Psoas muscle (tissue), 8 donors: ENCODE results near the gene NT5DC1. TPM values are rescaled to one million over a fixed set of nuclear protein-coding genes. Genes with fewer than 3 reads are reported as not detected.

Source experiments
- ATAC-seq, 4 donors: fragments of 200-7000 bp; cut with Tn5 transposase; one replicate each; pipeline ENCODE4 v1.9.1; 2020; ENCODE audit warnings: moderate library complexity in 3 of 4, mild to moderate bottlenecking in 2 of 4
- DNase-seq, 2 donors: peaks; one replicate each; pipeline ENCODE4 v3.0.0-alpha.2; 2020
- H3K27ac ChIP-seq: fragments of 200-600 bp; one replicate; pipeline ENCODE4 v1.8.0; 2022
- H3K27me3 ChIP-seq, 3 donors: fragments of 200-600 bp in 1 of 3; one replicate each; pipeline versions ENCODE4 v1.6.1 to v1.8.0; 2013 to 2022; ENCODE audit warnings: low read length in 2 of 3, mild to moderate bottlenecking in 2 of 3, moderate library complexity in 1 of 3; ENCODE audit not compliant: insufficient read depth in 3 of 3
- H3K36me3 ChIP-seq, 2 donors: fragments of 200-600 bp in 1 of 2; one replicate each; pipeline versions ENCODE4 v1.6.1 to v1.8.0; 2013 to 2022; ENCODE audit warnings: low read depth in 1 of 2, mild to moderate bottlenecking in 1 of 2, moderate library complexity in 1 of 2; ENCODE audit not compliant: insufficient read depth in 1 of 2
- H3K4me1 ChIP-seq: fragments of 200-600 bp; one replicate; pipeline ENCODE4 v1.8.0; 2022
- H3K4me3 ChIP-seq: fragments of 200-600 bp; one replicate; pipeline ENCODE4 v1.8.0; 2022; ENCODE audit warnings: mild to moderate bottlenecking
- H3K9me3 ChIP-seq: fragments of 200-600 bp; one replicate; pipeline ENCODE4 v1.8.0; 2022
- CTCF ChIP-seq: fragments of 200-600 bp; IDR thresholded peaks from one replicate; pipeline ENCODE4 v1.8.0; 2022; ENCODE audit warnings: antibody characterized with exemption
- WGBS, 3 donors: extraction: QIAGEN DNeasy Blood & Tissue Kit; methylation state at CpG; one replicate each; pipeline versions ENCODE4 v1.1.6 to v1.1.7; 2013; 5-methylcytosine and 5-hydroxymethylcytosine counted together
- intact Hi-C, 2 donors: fragments of 100-400 bp; cut with DNase I; formaldehyde crosslinking; loops; one replicate each; pipeline versions ENCODE4 v1.11.0 to v1.14.2; 2022
- polyA plus RNA-seq, 3 donors: library from polyadenylated mRNA; stranded (reverse); fragments of 200-250 nt; gene quantifications; one replicate each; pipeline ENCODE4 v1.2.3, GENCODE V29; 2013
- total RNA-seq, 4 donors: library from RNA; stranded (reverse); fragmentation: NEBNext Ultra II Directional in 2 of 4; extraction: Animal tissue kit (Norgen Biotek cat#: 25700) in 2 of 4; gene quantifications; one replicate each; pipeline versions ENCODE4 v1.2.1 to v1.2.4, GENCODE V29; 2021 to 2023
- donor health status: healthy with polysubstance abuse.
- donor health status: DM: no; HTN: no; CAD: no; lungs with moderate emphysema.
- donor health status: Bipolar disorder and iron deficiency.
- donor health status: healthy.
- donor health status: DM: yes; HTN: yes; CAD: no.
- donor health status: DM: no; HTN: no; CAD: no.
- donor health status: DM: no; HTN: no; CAD: no.
- donor health status: DM: yes; HTN: yes; CAD: no.

The NT5DC1 gene
- total and polyA plus RNA-seq, 7 donors = 4.6 to 30.9 (median 26.7) TPM

GRCh38 chr6:116066789-116067188 lies 33.9 kb upstream of the NT5DC1 start:
- Histone ChIP-seq H3K27me3 (no peaks in the 10 kb centered on the region), H3K36me3 (no peaks in the 10 kb centered on the region), H3K4me1 (no peaks in the 10 kb centered on the region), H3K27ac (no peak overlapping the region), H3K4me3 (no peak overlapping the region), H3K9me3 (no peaks in the 10 kb centered on the region)
- DNase-seq (no peak), ATAC-seq (no peak)
- intact Hi-C loops = no loop called here
- WGBS, 3 donors = 47 to 77% (median 60%) methylated on average over 2 of the region's 2 CpGs
- TF ChIP-seq CTCF = no peak

GRCh38 chr6:116070101-116070500 lies 30.6 kb upstream of the NT5DC1 start:
- H3K9me3 ChIP-seq = no peaks in the 10 kb centered on the region
- 90 to 96% (median 93%) methylated on average over 1 of the region's 1 CpG for WGBS, 3 donors
- no peak overlapping the region for H3K4me3 ChIP-seq
- intact Hi-C loops = no loop called here
- H3K27me3 ChIP-seq = no peaks in the 10 kb centered on the region
- ATAC-seq (no peak), DNase-seq (no peak)
- H3K36me3 ChIP-seq = no peaks in the 10 kb centered on the region
- peaks cover 15% of the 10 kb centered on the region for H3K4me1 ChIP-seq
- H3K27ac ChIP-seq = no peak overlapping the region
- TF ChIP-seq CTCF = no peak

- H3K4me1 ChIP-seq = peaks cover 15% of the 10 kb centered on the region
- no peak overlapping the region for H3K4me3 ChIP-seq
- H3K36me3 ChIP-seq = no peaks in the 10 kb centered on the region
- no peak overlapping the region for H3K27ac ChIP-seq
- DNase-seq = no peak
- no peak for TF ChIP-seq CTCF
- H3K27me3 ChIP-seq = no peaks in the 10 kb centered on the region
- 48 to 53% (median 52%) methylated on average over 2 of the region's 2 CpGs for WGBS, 3 donors
- intact Hi-C loops = no loop called here
- no peak for ATAC-seq
- H3K9me3 ChIP-seq = no peaks in the 10 kb centered on the region
Measured at GRCh38 chr6:116070616-116071389, 29.9 kb upstream of the NT5DC1 start.

GRCh38 chr6:116072368-116072767 lies 28.3 kb upstream of the NT5DC1 start:
- no peaks in the 10 kb centered on the region for H3K36me3 ChIP-seq

More at GRCh38 chr6:116072368-116072767, 28.3 kb upstream of the NT5DC1 start:
- Histone ChIP-seq H3K27me3 (no peaks in the 10 kb centered on the region), H3K4me3 (no peak overlapping the region), H3K9me3 (no peaks in the 10 kb centered on the region), H3K27ac (no peak overlapping the region), H3K4me1 (peaks cover 15% of the 10 kb centered on the region)
- no peak for TF ChIP-seq CTCF
- ATAC-seq = no peak
- intact Hi-C loops = no loop called here
- 28 to 50% (median 41%) methylated on average over 1 of the region's 1 CpG for WGBS, 3 donors
- no peak for DNase-seq
